ENCODE data around the gene KLHL11. TPM values are rescaled to one million over a fixed set of nuclear protein-coding genes. Genes with fewer than 3 reads are reported as not detected.
A peak's percentile ranks its signal among the peaks of the same experiment; 100 is the strongest.

The KLHL11 gene
- total RNA-seq, 1 donor from 2014 or later = 16.0 TPM

- no peak for DNase-seq (ENCODE audit: extremely low spot score, unreplicated experiment)
- Mint-ChIP-seq H3K27me3 (ENCODE audit: unreplicated experiment) (no peaks in the 10 kb centered on the region), H3K4me3 (ENCODE audit: unreplicated experiment) (no peak overlapping the region), H3K36me3 (ENCODE audit: unreplicated experiment) (peaks cover 12% of the 10 kb centered on the region), H3K4me1 (ENCODE audit: unreplicated experiment) (peaks cover 19% of the 10 kb centered on the region), H3K9me3 (ENCODE audit: unreplicated experiment) (no peaks in the 10 kb centered on the region), H3K27ac (ENCODE audit: unreplicated experiment) (no peak overlapping the region)
- no peak for TF ChIP-seq CTCF (IDR thresholded peaks at IDR 0.05)
These were observed 47.2 kb downstream of the KLHL11 start for GRCh38 chr17:41818024-41818423.

- H3K4me1 Mint-ChIP-seq (ENCODE audit: unreplicated experiment) = peaks cover 21% of the 10 kb centered on the region
- no peaks in the 10 kb centered on the region for H3K27me3 Mint-ChIP-seq (ENCODE audit: unreplicated experiment)
- H3K36me3 Mint-ChIP-seq (ENCODE audit: unreplicated experiment) = peaks cover 12% of the 10 kb centered on the region
- no peak for TF ChIP-seq CTCF (IDR thresholded peaks at IDR 0.05)
- no peaks in the 10 kb centered on the region for H3K9me3 Mint-ChIP-seq (ENCODE audit: unreplicated experiment)
- no peak overlapping the region for H3K4me3 Mint-ChIP-seq (ENCODE audit: unreplicated experiment)
- H3K27ac Mint-ChIP-seq (ENCODE audit: unreplicated experiment) = no peak overlapping the region
- no peak for DNase-seq (ENCODE audit: extremely low spot score, unreplicated experiment)
These were observed 48.4 kb downstream of the KLHL11 start for GRCh38 chr17:41816637-41817320.

- no peak for DNase-seq (ENCODE audit: extremely low spot score, unreplicated experiment)
- Mint-ChIP-seq H3K27me3 (ENCODE audit: unreplicated experiment) (no peaks in the 10 kb centered on the region), H3K9me3 (ENCODE audit: unreplicated experiment) (no peaks in the 10 kb centered on the region), H3K4me1 (ENCODE audit: unreplicated experiment) (peaks cover 37% of the 10 kb centered on the region), H3K36me3 (ENCODE audit: unreplicated experiment) (peaks cover 18% of the 10 kb centered on the region), H3K4me3 (ENCODE audit: unreplicated experiment) (peak overlapping the region; percentile 99), H3K27ac (ENCODE audit: unreplicated experiment) (peak overlapping the region; percentile 90)
- TF ChIP-seq CTCF (IDR thresholded peaks at IDR 0.05) = no peak
These were observed 51.0 kb downstream of the KLHL11 start for GRCh38 chr17:41814195-41814594.

GRCh38 chr17:41813699-41814124, 51.5 kb downstream of the KLHL11 start:
- Mint-ChIP-seq H3K27ac (ENCODE audit: unreplicated experiment) (peak overlapping the region; percentile 90), H3K4me1 (ENCODE audit: unreplicated experiment) (peaks cover 37% of the 10 kb centered on the region), H3K36me3 (ENCODE audit: unreplicated experiment) (peaks cover 19% of the 10 kb centered on the region), H3K27me3 (ENCODE audit: unreplicated experiment) (no peaks in the 10 kb centered on the region), H3K9me3 (ENCODE audit: unreplicated experiment) (no peaks in the 10 kb centered on the region), H3K4me3 (ENCODE audit: unreplicated experiment) (peak overlapping the region; percentile 99)
- no peak for DNase-seq (ENCODE audit: extremely low spot score, unreplicated experiment)
- TF ChIP-seq CTCF (IDR thresholded peaks at IDR 0.05) = no peak

GRCh38 chr17:41813152-41813680, 52.0 kb downstream of the KLHL11 start:
- no peaks in the 10 kb centered on the region for H3K9me3 Mint-ChIP-seq (ENCODE audit: unreplicated experiment)
- H3K27me3 Mint-ChIP-seq (ENCODE audit: unreplicated experiment) = no peaks in the 10 kb centered on the region
- H3K36me3 Mint-ChIP-seq (ENCODE audit: unreplicated experiment) = peaks cover 16% of the 10 kb centered on the region
- peak overlapping the region; percentile 90 for H3K27ac Mint-ChIP-seq (ENCODE audit: unreplicated experiment)
- no peak for DNase-seq (ENCODE audit: extremely low spot score, unreplicated experiment)
- TF ChIP-seq CTCF (IDR thresholded peaks at IDR 0.05) = no peak
- H3K4me3 Mint-ChIP-seq (ENCODE audit: unreplicated experiment) = peak overlapping the region; percentile 99
- H3K4me1 Mint-ChIP-seq (ENCODE audit: unreplicated experiment) = peaks cover 37% of the 10 kb centered on the region

Measured in osteocyte (in vitro differentiated cells).